Measurements from ENCODE around the gene SBK2. TPM values are rescaled to one million over a fixed set of nuclear protein-coding genes. Genes with fewer than 3 reads are reported as not detected.

The SBK2 gene
- polyA plus RNA-seq, 1 of the 3 experiments (the other 2 are of a cell fraction) = 0.20 TPM

- Histone ChIP-seq H3K27ac (ENCODE audit: low read depth in 2 of 2, low read length in 1 of 2) (peak overlapping the region in 1 of 2 experiments; percentile 37; a peak in 1 of 4 replicates), H3K36me3 (replicated peaks in 1 of 2; ENCODE audit: control insufficient read depth in 1 of 2, insufficient read depth in 2 of 2, low read length in 1 of 2) (no peaks in the 10 kb centered on the region), H3K9ac (no peak overlapping the region), H3K9me2 (no peaks in the 10 kb centered on the region), H3K4me3 (ENCODE audit: low read depth in 2 of 2, low read length in 1 of 2) (no peak overlapping the region), H4K20me1 (ENCODE audit: insufficient read depth) (no peaks in the 10 kb centered on the region), H3K27me3 (ENCODE audit: insufficient read depth) (no peaks in the 10 kb centered on the region), H3K9me3 (no peaks in the 10 kb centered on the region), H3K4me1 (ENCODE audit: control insufficient read depth in 1 of 2, insufficient read depth in 2 of 2, low read depth in 1 of 2, low read length in 1 of 2) (peaks cover 0 to 16% of the 10 kb centered on the region in 2 experiments; a peak in 1 of 4 replicates), H2AFZ (ENCODE audit: low read depth) (no peak overlapping the region), H3K79me2 (ENCODE audit: insufficient read depth) (no peaks in the 10 kb centered on the region), H3F3A (replicated peaks; ENCODE audit: insufficient read depth) (peaks cover 4% of the 10 kb centered on the region), H3K4me2 (no peak overlapping the region)
- 87% methylated on average over 10 of the region's 14 CpGs for WGBS (ENCODE audit: low lambda C conversion rate)
- CTCF ChIA-PET = interaction anchor here (0.8 to 1.3 kb wide), 4 partner anchors 16 to 360 kb away, joined by 3 to 4 read pairs (median 3); no protein-coding TSS in a partner anchor
- POLR2A ChIA-PET = no interaction called here
- no peak for TF ChIP-seq FOXM1 (IDR thresholded peaks at IDR 0.05; ENCODE audit: low read depth)
- no peak for TF ChIP-seq RXRA (IDR thresholded peaks at IDR 0.05; ENCODE audit: borderline replicate concordance, low read depth)
- TF ChIP-seq NFIC (IDR thresholded peaks at IDR 0.05; ENCODE audit: borderline replicate concordance) = no peak
- no peak for TF ChIP-seq IRF3 (IDR thresholded peaks at IDR 0.05; ENCODE audit: low read depth, low read length)
- TF ChIP-seq ZBTB33 (IDR thresholded peaks at IDR 0.05; ENCODE audit: borderline replicate concordance, low read depth) = no peak
- no peak for TF ChIP-seq EP300 (IDR thresholded peaks at IDR 0.05; ENCODE audit: borderline replicate concordance in 1 of 2, low read depth in 1 of 2, low read length in 1 of 2)
- no peak for TF ChIP-seq SIN3A (IDR thresholded peaks at IDR 0.05; ENCODE audit: borderline replicate concordance, low read depth, low read length)
- TF ChIP-seq PBX3 (IDR thresholded peaks at IDR 0.05) = no peak
- TF ChIP-seq RFX5 (IDR thresholded peaks at IDR 0.05; ENCODE audit: low read length) = no peak
- TF ChIP-seq FOSL2 (IDR thresholded peaks at IDR 0.05; ENCODE audit: borderline replicate concordance, low read depth) = no peak
- no peak for TF ChIP-seq JUND (IDR thresholded peaks at IDR 0.05)
- TF ChIP-seq EZH2phosphoT487 (IDR thresholded peaks at IDR 0.05; ENCODE audit: borderline replicate concordance, low read depth) = no peak
- no peak for TF ChIP-seq RCOR1 (IDR thresholded peaks at IDR 0.05; ENCODE audit: low read length)
- no peak for TF ChIP-seq TEAD4 (IDR thresholded peaks at IDR 0.05; ENCODE audit: borderline replicate concordance, insufficient read depth)
- TF ChIP-seq SMC3 (IDR thresholded peaks at IDR 0.05; ENCODE audit: low read depth, low read length) = no peak
- no peak for TF ChIP-seq NRF1 (IDR thresholded peaks at IDR 0.05; ENCODE audit: low read depth, low read length)
- no peak for TF ChIP-seq USF1 (IDR thresholded peaks at IDR 0.05; ENCODE audit: borderline replicate concordance, low read depth)
- TF ChIP-seq CTCF (IDR thresholded peaks at IDR 0.05) = no peak
- DNase-seq = no peak
These were observed 16.1 kb downstream of the SBK2 start for GRCh38 chr19:55520691-55521292.
